GM06990 (cell line): ENCODE measurements around the gene TNFRSF8.
"Not testable (repeated sequence)": the region's sequence is repeated elsewhere in the genome, so short reads cannot be mapped to it uniquely, and the experiment has no call there.

Experiments
- DNase-seq: peaks from one replicate; pipeline ENCODE4 v3.0.0-alpha.2; 2011; ENCODE audit not compliant: insufficient read length; ENCODE audit errors: extremely low read depth
- H3K27me3 ChIP-seq: replicated peaks from 2 replicates; pipeline ENCODE4 v1.6.0; 2011; ENCODE audit warnings: low read length; ENCODE audit not compliant: control insufficient read depth, insufficient read depth
- H3K36me3 ChIP-seq: 2 replicates; pipeline ENCODE4 v1.5.1; 2011; ENCODE audit warnings: low read length; ENCODE audit not compliant: control insufficient read depth, insufficient read depth
- H3K4me3 ChIP-seq: replicated peaks from 2 replicates; pipeline ENCODE4 v1.5.1; 2011; ENCODE audit warnings: low read depth, mild to moderate bottlenecking, control low read depth, low read length
- CTCF ChIP-seq: IDR thresholded peaks from 2 replicates; pipeline ENCODE4 v1.5.1; 2011; ENCODE audit warnings: low read length, control low read depth, mild to moderate bottlenecking, inconsistent platforms; ENCODE audit not compliant: insufficient read depth, poor library complexity, severe bottlenecking

The TNFRSF8 gene

GRCh38 chr1:12106861-12107260 is 43.8 kb downstream of the TNFRSF8 start:
- not testable (repeated sequence) for DNase-seq, H3K4me3 ChIP-seq, H3K27me3 ChIP-seq
- H3K36me3 ChIP-seq: peaks cover 48% of the 10 kb centered on the region
- peak; percentile 28 for TF ChIP-seq CTCF

- Histone ChIP-seq H3K36me3 (peaks cover 49% of the 10 kb centered on the region), H3K4me3 (no peak overlapping the region), H3K27me3 (no peaks in the 10 kb centered on the region)
- no peak for TF ChIP-seq CTCF
- no peak for DNase-seq
These were observed 44.6 kb downstream of the TNFRSF8 start for GRCh38 chr1:12107718-12108117.

- H3K27me3 ChIP-seq: no peaks in the 10 kb centered on the region
- no peak overlapping the region for H3K4me3 ChIP-seq
- TF ChIP-seq CTCF: no peak
- peaks cover 48% of the 10 kb centered on the region for H3K36me3 ChIP-seq
- DNase-seq: no peak
These were observed 46.8 kb downstream of the TNFRSF8 start for GRCh38 chr1:12109901-12110300.

GRCh38 chr1:12111741-12112140 is 48.6 kb downstream of the TNFRSF8 start:
- H3K27me3 ChIP-seq: no peaks in the 10 kb centered on the region
- DNase-seq: no peak
- H3K4me3 ChIP-seq: no peak overlapping the region
- TF ChIP-seq CTCF: no peak
- peaks cover 46% of the 10 kb centered on the region for H3K36me3 ChIP-seq

- TF ChIP-seq CTCF: no peak
- Histone ChIP-seq H3K27me3 (no peaks in the 10 kb centered on the region), H3K4me3 (no peak overlapping the region), H3K36me3 (peaks cover 46% of the 10 kb centered on the region)
- DNase-seq: no peak
These were observed 49.6 kb downstream of the TNFRSF8 start for GRCh38 chr1:12112711-12113161.
